ENCODE measurements around the gene DRG1. TPM values are rescaled to one million over a fixed set of nuclear protein-coding genes. Genes with fewer than 3 reads are reported as not detected.

Gene DRG1
- total and polyA plus RNA-seq, 2 donors from 2014 or later: 46.5 to 93.3 TPM

GRCh38 chr22:31425331-31426050 is 26.1 kb downstream of the DRG1 start:
- H3K27ac ChIP-seq (ENCODE audit: low read depth in 2 of 2, low read length in 2 of 2): no peak overlapping the region
- H3K4me3 ChIP-seq (ENCODE audit: low read length in 3 of 3): no peak overlapping the region
- peaks cover 2 to 61% (median 21%) of the 10 kb centered on the region in 3 donors for H3K36me3 ChIP-seq (ENCODE audit: control insufficient read depth in 2 of 3, insufficient read depth in 3 of 3, low read length in 3 of 3)
- FAIRE-seq: no peak
- no peaks in the 10 kb centered on the region for H3K9me3 ChIP-seq (ENCODE audit: control insufficient read depth in 2 of 3, insufficient read depth in 1 of 3, low read length in 3 of 3)
- H3K4me1 ChIP-seq (ENCODE audit: control insufficient read depth in 2 of 3, insufficient read depth in 2 of 3, low read depth in 1 of 3, low read length in 3 of 3): no peaks in the 10 kb centered on the region
- no peaks in the 10 kb centered on the region for H3K27me3 ChIP-seq (ENCODE audit: control insufficient read depth, insufficient read depth, low read length)
- H3K9ac ChIP-seq (ENCODE audit: low read length in 3 of 3): no peak overlapping the region
- intact Hi-C loops (cut with DNase I): no loop called here
- no peak for TF ChIP-seq CTCF (IDR thresholded peaks at IDR 0.05; ENCODE audit: borderline replicate concordance, extremely low read depth, insufficient read depth)
- DNase-seq: no peak

GRCh38 chr22:31431950-31432349 is 32.5 kb downstream of the DRG1 start:
- Histone ChIP-seq H3K36me3 (ENCODE audit: control insufficient read depth in 2 of 3, insufficient read depth in 3 of 3, low read length in 3 of 3) (peaks cover 10 to 57% (median 29%) of the 10 kb centered on the region in 3 donors), H3K27ac (ENCODE audit: low read depth in 2 of 2, low read length in 2 of 2) (no peak overlapping the region), H3K4me1 (ENCODE audit: control insufficient read depth in 2 of 3, insufficient read depth in 2 of 3, low read depth in 1 of 3, low read length in 3 of 3) (no peaks in the 10 kb centered on the region), H3K9me3 (ENCODE audit: control insufficient read depth in 2 of 3, insufficient read depth in 1 of 3, low read length in 3 of 3) (no peaks in the 10 kb centered on the region), H3K9ac (ENCODE audit: low read length in 3 of 3) (no peak overlapping the region), H3K27me3 (ENCODE audit: control insufficient read depth, insufficient read depth, low read length) (no peaks in the 10 kb centered on the region), H3K4me3 (ENCODE audit: low read length in 3 of 3) (no peak overlapping the region)
- no peak for FAIRE-seq
- TF ChIP-seq CTCF (IDR thresholded peaks at IDR 0.05; ENCODE audit: borderline replicate concordance, extremely low read depth, insufficient read depth): no peak
- no peak for DNase-seq
- intact Hi-C loops (cut with DNase I): no loop called here

GRCh38 chr22:31436132-31436531 is 36.7 kb downstream of the DRG1 start:
- no peak overlapping the region for H3K9ac ChIP-seq (ENCODE audit: low read length in 3 of 3)
- no peak for DNase-seq
- FAIRE-seq: no peak
- no peaks in the 10 kb centered on the region for H3K27me3 ChIP-seq (ENCODE audit: control insufficient read depth, insufficient read depth, low read length)
- H3K4me3 ChIP-seq (ENCODE audit: low read length in 3 of 3): no peak overlapping the region
- H3K9me3 ChIP-seq (ENCODE audit: control insufficient read depth in 2 of 3, insufficient read depth in 1 of 3, low read length in 3 of 3): no peaks in the 10 kb centered on the region
- no peak for TF ChIP-seq CTCF (IDR thresholded peaks at IDR 0.05; ENCODE audit: borderline replicate concordance, extremely low read depth, insufficient read depth)
- intact Hi-C loops (cut with DNase I): no loop called here
- no peak overlapping the region for H3K27ac ChIP-seq (ENCODE audit: low read depth in 2 of 2, low read length in 2 of 2)
- peaks cover 15 to 54% (median 51%) of the 10 kb centered on the region in 3 donors for H3K36me3 ChIP-seq (ENCODE audit: control insufficient read depth in 2 of 3, insufficient read depth in 3 of 3, low read length in 3 of 3)
- H3K4me1 ChIP-seq (ENCODE audit: control insufficient read depth in 2 of 3, insufficient read depth in 2 of 3, low read depth in 1 of 3, low read length in 3 of 3): no peaks in the 10 kb centered on the region

Measured in kidney (tissue), 14 donors.